Adrenal gland (tissue), 12 donors: ENCODE results near the gene CHRNB2. TPM values are rescaled to one million over a fixed set of nuclear protein-coding genes. Genes with fewer than 3 reads are reported as not detected.

Experiments
- DNase-seq, 7 donors: peaks; one replicate each; pipeline ENCODE4 v3.0.0-alpha.2; 2019 to 2020
- H3K27ac ChIP-seq, 5 donors: fragments of 200-600 bp; sonication (generic) in 4 of 5; 1 replicate in 3 of 5; 2 replicates in 2 of 5; pipeline versions ENCODE4 v1.5.1 to v1.8.0; 2016 to 2020; ENCODE audit warnings: mild to moderate bottlenecking in 1 of 5
- H3K27me3 ChIP-seq: fragments of 200-600 bp; 2 replicates; pipeline ENCODE4 v1.8.0; 2021
- H3K36me3 ChIP-seq, 2 donors: fragments of 200-600 bp; replicated peaks in 1 of 2; 1 replicate in 1 of 2; 2 replicates in 1 of 2; pipeline versions ENCODE4 v1.5.1 to v1.8.0; 2018 to 2022
- H3K4me1 ChIP-seq, 2 donors: fragments of 200-600 bp; replicated peaks in 1 of 2; 1 replicate in 1 of 2; 2 replicates in 1 of 2; pipeline versions ENCODE4 v1.5.1 to v1.8.0; 2018 to 2021
- H3K4me3 ChIP-seq, 4 donors: fragments of 200-600 bp; sonication (generic) in 3 of 4; one replicate each; pipeline ENCODE4 v1.5.1; 2016 to 2018
- H3K9me3 ChIP-seq, 3 donors: fragments of 200-600 bp; sonication (generic) in 1 of 3; replicated peaks in 1 of 3; 1 replicate in 2 of 3; 2 replicates in 1 of 3; pipeline versions ENCODE4 v1.5.1 to v1.8.0; 2016 to 2021
- POLR2A ChIP-seq, 2 donors: fragments of 450-650 bp; IDR thresholded peaks; one replicate each; pipeline ENCODE4 v1.6.1; 2017; ENCODE audit warnings: antibody characterized with exemption in 2 of 2, mild to moderate bottlenecking in 2 of 2, moderate library complexity in 1 of 2
- whole genome bisulfite sequencing, 4 donors: extraction: QIAGEN DNeasy Blood & Tissue Kit in 2 of 4; methylation state at CpG; one replicate each; pipeline versions ENCODE4 v1.1.5 to v1.1.7; 2013 to 2017; 5-methylcytosine and 5-hydroxymethylcytosine counted together
- intact Hi-C, 2 donors: fragments of 100-400 bp; cut with DNase I; formaldehyde crosslinking; loops; one replicate each; pipeline versions ENCODE4 v1.14.1 to v1.15.0; 2022 to 2023
- polyA plus RNA-seq, 3 donors: library from polyadenylated mRNA; stranded (reverse); fragments of 200-250 nt in 2 of 3; fragments of 350-450 nt in 1 of 3; fragmentation: Illumina TruSeq in 1 of 3; extraction: RNeasy Lipid Tissue Mini Kit (QIAGEN cat#74804) in 1 of 3; gene quantifications; one replicate each; pipeline ENCODE4 v1.2.3, GENCODE V29; 2013 to 2014
- total RNA-seq, 9 donors: library from RNA; depleted of rRNA in 4 of 9; stranded (reverse); fragments of >200 nt in 4 of 9; fragments of 120-200 nt in 1 of 9; fragmentation: NEBNext Ultra II Directional in 1 of 9; extraction: Animal tissue kit (Norgen Biotek cat#: 25700) in 1 of 9; gene quantifications; one replicate each; pipeline versions ENCODE4 v1.1.0 to v1.2.4, GENCODE V29; 2013 to 2023
- TF ChIP-seq, protein P1 (sequence below), 6 experiments: fragments of 450-650 bp in 4 of 6; fragments of 200-600 bp in 2 of 6; sonication (generic) in 1 of 6; IDR thresholded peaks; 1 replicate in 5 of 6; 2 replicates in 1 of 6; pipeline versions ENCODE4 v1.5.1 to v1.8.0; 2016 to 2021; ENCODE audit warnings: antibody characterized with exemption in 6 of 6, mild to moderate bottlenecking in 2 of 6, moderate library complexity in 1 of 6
- donor health status: healthy with polysubstance abuse.
- donor health status: Bipolar disorder and iron deficiency.
- donor health status: DM: yes; HTN: yes; CAD: no.
- donor health status: DM: no; HTN: no; CAD: no.
- donor health status: DM: no; HTN: no; CAD: no.
- donor health status: DM: yes; HTN: yes; CAD: no.

Gene CHRNB2
- total and polyA plus RNA-seq, 12 donors = 0.06 to 2.2 (median 0.74) TPM

DNA sequence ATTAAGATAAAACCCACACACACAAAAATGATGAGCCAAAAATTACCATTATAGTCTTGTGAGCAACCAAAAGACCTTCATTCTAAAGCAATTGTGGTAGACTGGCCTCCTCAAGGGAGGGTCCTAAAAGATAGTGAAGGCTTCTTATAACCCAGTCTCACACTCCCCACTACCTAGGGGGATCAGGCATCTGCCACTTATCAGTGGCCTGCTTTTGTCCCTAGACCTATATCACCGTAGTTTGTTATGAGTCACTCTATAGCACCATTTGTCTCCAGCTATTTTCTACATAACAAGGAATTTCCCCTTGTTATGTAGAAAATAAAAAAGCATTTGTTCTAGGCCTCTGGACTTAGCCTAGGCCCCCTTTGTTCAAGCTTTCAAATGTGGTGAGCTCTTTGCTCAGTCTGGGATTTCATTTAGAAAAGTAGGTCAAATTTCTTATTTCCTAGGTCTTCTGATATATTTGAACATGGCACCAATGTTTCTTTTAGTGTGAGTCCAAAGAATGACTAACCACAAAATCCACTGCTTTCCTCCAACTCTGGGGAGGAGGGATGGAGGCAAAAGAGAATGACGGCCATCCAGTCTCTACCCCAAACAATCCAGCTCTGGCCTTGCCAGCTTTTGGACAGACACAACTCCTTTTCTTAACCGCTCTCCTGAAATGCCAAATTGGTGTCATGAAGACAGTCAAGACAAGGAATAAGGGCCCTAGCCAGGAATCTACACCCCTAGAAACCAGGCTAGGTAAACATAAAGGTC is 31.5 kb downstream of the CHRNB2 start:
- intact Hi-C loops = no loop called here
- peak in 2 of 7 donors; percentile 21 to 38 for DNase-seq
- no peaks in the 10 kb centered on the region for H3K27me3 ChIP-seq
- no peaks in the 10 kb centered on the region for H3K9me3 ChIP-seq
- no peak overlapping the region for H3K4me3 ChIP-seq
- H3K36me3 ChIP-seq = peaks cover 0 to 68% of the 10 kb centered on the region in 2 donors
- WGBS, 4 donors = 25 to 47% (median 42%) methylated on average over 3 of the region's 3 CpGs
- TF ChIP-seq, protein P1, sequence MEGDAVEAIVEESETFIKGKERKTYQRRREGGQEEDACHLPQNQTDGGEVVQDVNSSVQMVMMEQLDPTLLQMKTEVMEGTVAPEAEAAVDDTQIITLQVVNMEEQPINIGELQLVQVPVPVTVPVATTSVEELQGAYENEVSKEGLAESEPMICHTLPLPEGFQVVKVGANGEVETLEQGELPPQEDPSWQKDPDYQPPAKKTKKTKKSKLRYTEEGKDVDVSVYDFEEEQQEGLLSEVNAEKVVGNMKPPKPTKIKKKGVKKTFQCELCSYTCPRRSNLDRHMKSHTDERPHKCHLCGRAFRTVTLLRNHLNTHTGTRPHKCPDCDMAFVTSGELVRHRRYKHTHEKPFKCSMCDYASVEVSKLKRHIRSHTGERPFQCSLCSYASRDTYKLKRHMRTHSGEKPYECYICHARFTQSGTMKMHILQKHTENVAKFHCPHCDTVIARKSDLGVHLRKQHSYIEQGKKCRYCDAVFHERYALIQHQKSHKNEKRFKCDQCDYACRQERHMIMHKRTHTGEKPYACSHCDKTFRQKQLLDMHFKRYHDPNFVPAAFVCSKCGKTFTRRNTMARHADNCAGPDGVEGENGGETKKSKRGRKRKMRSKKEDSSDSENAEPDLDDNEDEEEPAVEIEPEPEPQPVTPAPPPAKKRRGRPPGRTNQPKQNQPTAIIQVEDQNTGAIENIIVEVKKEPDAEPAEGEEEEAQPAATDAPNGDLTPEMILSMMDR (IDR thresholded peaks at IDR 0.05) = no peak
- no peak for TF ChIP-seq POLR2A (IDR thresholded peaks at IDR 0.05)
- peaks cover 9 to 34% of the 10 kb centered on the region in 2 donors for H3K4me1 ChIP-seq
- H3K27ac ChIP-seq = peak overlapping the region in 4 of 5 donors; percentile 19 to 80 (median 66)

DNA sequence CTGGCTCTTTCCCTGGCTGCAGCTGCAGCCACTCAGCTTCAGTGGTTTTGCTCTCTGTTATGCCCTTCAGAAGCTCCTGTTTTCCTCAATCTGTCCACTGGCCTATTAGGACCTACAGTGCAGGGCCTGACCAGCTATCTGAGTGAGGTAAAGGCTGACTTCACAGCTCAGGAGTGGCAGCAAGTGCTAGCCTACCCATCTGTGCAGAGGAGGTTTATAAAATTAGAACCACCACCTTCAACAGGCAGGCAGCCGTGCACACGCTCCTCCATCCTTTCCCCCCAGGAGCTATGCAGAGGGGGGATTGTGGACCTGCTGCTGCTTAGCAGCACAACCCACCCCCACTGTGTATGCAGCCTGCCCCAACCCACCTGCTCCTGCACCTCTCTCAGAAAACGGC is 32.1 kb downstream of the CHRNB2 start:
- H3K4me1 ChIP-seq = peaks cover 9 to 37% of the 10 kb centered on the region in 2 donors
- H3K4me3 ChIP-seq = no peak overlapping the region
- TF ChIP-seq, protein P1 (IDR thresholded peaks at IDR 0.05) = no peak
- no peak for TF ChIP-seq POLR2A (IDR thresholded peaks at IDR 0.05)
- peaks cover 0 to 62% of the 10 kb centered on the region in 2 donors for H3K36me3 ChIP-seq
- 59 to 79% (median 66%) methylated on average over 3 of the region's 3 CpGs for WGBS, 4 donors
- intact Hi-C loops = no loop called here
- H3K9me3 ChIP-seq = no peaks in the 10 kb centered on the region
- peak overlapping the region in 4 of 5 donors; percentile 19 to 80 (median 66) for H3K27ac ChIP-seq
- no peaks in the 10 kb centered on the region for H3K27me3 ChIP-seq
- DNase-seq = peak in 2 of 7 donors; percentile 29 to 80

DNA sequence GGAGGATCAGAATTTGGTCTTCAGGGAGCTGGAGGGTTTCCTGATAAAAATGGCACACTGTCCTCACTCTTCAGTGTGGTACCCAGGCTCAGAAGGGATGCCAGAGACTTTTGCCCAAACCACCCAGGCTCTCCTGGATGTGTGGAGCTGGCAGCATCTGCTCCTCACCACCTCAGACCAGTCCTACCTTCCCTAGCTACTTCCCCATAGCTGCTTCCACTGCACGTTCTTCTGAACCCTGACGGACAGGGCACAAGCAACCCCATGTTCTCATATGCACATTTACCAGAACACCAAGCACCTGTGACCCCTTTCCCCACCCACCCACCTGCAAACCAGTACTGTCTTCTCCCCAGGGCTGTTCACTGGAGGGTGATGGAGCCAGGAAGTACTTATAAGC is 35.7 kb downstream of the CHRNB2 start:
- no peaks in the 10 kb centered on the region for H3K9me3 ChIP-seq
- intact Hi-C loops = no loop called here
- WGBS, 4 donors = 61 to 64% (median 61%) methylated on average over 2 of the region's 2 CpGs
- peaks cover 0 to 25% of the 10 kb centered on the region in 2 donors for H3K36me3 ChIP-seq
- H3K4me3 ChIP-seq = no peak overlapping the region
- H3K27ac ChIP-seq = peak overlapping the region in 1 of 5 donors; percentile 0
- TF ChIP-seq POLR2A (IDR thresholded peaks at IDR 0.05) = no peak
- TF ChIP-seq, protein P1 (IDR thresholded peaks at IDR 0.05) = no peak
- no peaks in the 10 kb centered on the region for H3K27me3 ChIP-seq
- DNase-seq = no peak
- H3K4me1 ChIP-seq = peaks cover 26 to 64% of the 10 kb centered on the region in 2 donors

DNA sequence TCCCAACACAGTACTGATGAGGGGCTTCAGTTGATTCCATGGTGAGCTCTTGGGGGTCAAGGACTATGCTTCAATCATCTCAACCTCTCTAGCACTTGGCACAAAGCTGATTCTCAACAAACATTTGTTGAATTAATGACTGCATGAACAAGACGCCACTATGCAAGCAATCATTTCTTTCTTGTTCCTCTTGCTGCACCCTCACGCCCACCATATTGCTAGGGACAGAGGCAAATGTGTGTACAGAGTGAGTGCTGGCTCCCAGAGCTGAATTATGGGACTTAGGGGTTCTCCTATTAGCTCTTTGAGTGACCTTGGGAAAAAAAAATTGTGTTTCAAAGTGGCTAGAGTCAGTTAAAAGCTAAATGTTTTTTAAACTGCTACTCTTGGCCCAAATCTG is 38.0 kb downstream of the CHRNB2 start:
- no peaks in the 10 kb centered on the region for H3K27me3 ChIP-seq
- peak overlapping the region in 2 of 5 donors; percentile 6 to 23 for H3K27ac ChIP-seq
- intact Hi-C loops = no loop called here
- H3K36me3 ChIP-seq = peaks cover 0 to 19% of the 10 kb centered on the region in 2 donors
- 57 to 70% (median 66%) methylated on average over 2 of the region's 2 CpGs for WGBS, 4 donors
- TF ChIP-seq POLR2A (IDR thresholded peaks at IDR 0.05) = no peak
- TF ChIP-seq, protein P1 (IDR thresholded peaks at IDR 0.05) = no peak
- H3K4me3 ChIP-seq = no peak overlapping the region
- peaks cover 22 to 53% of the 10 kb centered on the region in 2 donors for H3K4me1 ChIP-seq
- DNase-seq = peak in 1 of 7 donors; percentile 29
- no peaks in the 10 kb centered on the region for H3K9me3 ChIP-seq
